Measurements from ENCODE around the gene EMILIN1.
A peak's percentile ranks its signal among the peaks of the same experiment; 100 is the strongest.
"Not testable (repeated sequence)": the region's sequence is repeated elsewhere in the genome, so short reads cannot be mapped to it uniquely, and the experiment has no call there.

Gene EMILIN1

GRCh38 chr2:27095745-27096651 lies 17.6 kb downstream of the EMILIN1 start:
- peak; percentile 61 for DNase-seq

DNA sequence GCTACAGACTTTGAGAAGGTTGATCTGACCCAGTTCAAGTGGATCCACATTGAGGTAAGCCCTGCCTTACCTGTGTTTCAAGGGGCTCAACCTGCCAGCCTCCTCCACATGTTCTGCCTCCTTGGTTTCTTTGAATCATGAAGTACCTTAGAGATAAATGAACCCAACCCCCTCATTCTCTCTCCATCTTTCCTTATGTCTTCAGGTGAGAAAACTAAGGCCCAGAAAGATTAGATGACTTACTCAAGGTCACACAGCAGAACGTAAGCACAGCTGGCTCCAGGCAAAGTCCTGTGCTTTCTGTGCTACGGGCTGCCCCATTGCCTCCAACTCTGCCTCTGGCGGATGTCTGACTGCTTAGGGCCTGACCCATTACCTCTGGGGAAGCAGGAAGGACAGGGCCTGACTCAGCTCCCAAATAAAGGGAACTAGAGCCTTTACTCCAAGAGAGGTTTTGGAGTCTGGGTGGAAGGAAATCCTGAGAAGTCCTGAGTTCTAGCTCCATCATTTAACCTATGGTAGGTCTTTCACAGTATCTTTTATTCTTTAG lies 18.4 kb downstream of the EMILIN1 start:
- DNase-seq, result no peak

DNA sequence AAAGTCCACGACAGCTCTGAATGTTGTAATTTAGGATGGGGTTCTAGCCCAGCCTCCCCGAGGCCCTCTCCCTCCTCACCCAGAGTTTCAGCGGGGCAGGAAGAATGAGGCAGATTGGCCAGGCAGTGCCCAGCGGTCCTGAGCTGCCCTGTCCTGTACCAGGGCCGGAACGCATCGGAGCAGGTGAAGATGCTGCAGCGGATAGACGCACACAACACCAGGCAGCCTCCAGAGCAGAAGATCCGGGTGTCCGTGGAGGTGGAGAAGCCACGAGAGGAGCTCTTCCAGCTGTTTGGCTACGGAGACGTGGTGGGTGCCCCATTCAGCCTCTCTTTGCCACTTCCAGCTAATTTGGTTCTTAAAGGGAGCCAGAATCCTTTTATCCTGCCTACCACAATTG lies 18.9 kb downstream of the EMILIN1 start:
- DNase-seq, result no peak

DNA sequence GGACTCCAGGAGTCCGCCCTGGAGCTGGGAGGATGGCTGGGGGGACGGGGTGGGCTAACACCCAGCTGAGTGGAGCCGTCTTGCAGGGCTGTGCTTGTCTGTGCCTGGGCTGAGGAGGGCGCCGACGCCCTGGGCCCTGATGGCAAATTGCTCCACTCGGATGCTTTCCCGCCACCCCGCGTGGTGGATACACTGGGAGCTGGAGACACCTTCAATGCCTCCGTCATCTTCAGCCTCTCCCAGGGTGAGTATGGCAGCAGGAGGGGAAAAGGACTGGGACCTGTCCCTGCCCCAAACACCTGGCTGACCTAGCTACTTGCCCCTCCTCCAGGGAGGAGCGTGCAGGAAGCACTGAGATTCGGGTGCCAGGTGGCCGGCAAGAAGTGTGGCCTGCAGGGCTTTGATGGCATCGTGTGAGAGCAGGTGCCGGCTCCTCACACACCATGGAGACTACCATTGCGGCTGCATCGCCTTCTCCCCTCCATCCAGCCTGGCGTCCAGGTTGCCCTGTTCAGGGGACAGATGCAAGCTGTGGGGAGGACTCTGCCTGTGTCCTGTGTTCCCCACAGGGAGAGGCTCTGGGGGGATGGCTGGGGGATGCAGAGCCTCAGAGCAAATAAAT lies 21.0 kb downstream of the EMILIN1 start:
- no peak for DNase-seq

- no peak for DNase-seq
Measured at GRCh38 chr2:27100036-27100435, 21.6 kb downstream of the EMILIN1 start.

DNA sequence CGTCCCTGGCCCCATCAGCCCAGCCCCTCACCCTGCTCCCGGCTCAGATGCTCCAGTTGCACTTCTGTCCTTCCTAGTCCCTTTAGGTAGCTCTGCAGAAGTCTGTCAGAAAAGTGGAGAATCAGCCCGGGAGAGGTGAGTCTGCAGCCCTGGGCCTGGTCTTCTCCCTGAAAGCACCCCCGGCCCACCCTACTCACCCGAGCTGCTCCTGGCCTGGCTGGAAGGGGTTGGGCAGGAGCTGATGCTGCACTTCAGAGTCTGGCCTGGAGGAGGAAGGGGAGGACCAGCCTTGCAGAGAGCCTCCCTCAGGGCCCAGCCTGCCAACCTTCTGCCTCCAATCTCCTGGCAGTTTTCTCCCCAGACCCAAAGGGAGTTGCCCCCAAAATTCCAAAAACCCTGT lies 23.9 kb downstream of the EMILIN1 start:
- DNase-seq, result no peak

- no peak for DNase-seq
Measured at GRCh38 chr2:27105981-27106380, 27.6 kb downstream of the EMILIN1 start.

GRCh38 chr2:27108221-27108620 lies 29.8 kb downstream of the EMILIN1 start:
- no peak for DNase-seq

DNA sequence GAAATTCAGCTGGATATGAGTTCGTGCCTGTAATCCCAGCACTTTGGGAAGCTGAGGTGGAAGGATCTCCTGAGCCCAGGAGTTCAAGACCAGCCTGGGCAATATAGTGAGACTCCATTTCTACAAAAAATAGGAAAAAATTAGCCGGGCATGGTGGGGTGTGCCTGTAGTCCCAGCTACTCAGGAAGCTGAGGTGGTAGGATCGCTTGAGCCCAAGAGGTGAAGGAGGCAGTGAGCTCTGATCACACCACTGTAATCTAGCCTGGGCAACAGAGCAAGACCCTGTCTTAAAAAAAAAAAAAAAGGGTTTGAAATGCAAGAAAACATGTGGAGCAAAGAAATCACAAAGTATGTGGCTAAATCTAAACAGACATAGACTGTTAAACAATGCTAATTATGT lies 30.7 kb downstream of the EMILIN1 start:
- DNase-seq, result no peak

GRCh38 chr2:27110603-27111352 lies 32.4 kb downstream of the EMILIN1 start:
- not testable (repeated sequence) for DNase-seq

- not testable (repeated sequence) for DNase-seq
Measured at GRCh38 chr2:27111392-27112078, 33.1 kb downstream of the EMILIN1 start.

- no peak for DNase-seq
Measured at GRCh38 chr2:27115519-27115918, 37.1 kb downstream of the EMILIN1 start.

GRCh38 chr2:27117995-27118524 lies 39.6 kb downstream of the EMILIN1 start:
- no peak for DNase-seq

DNA sequence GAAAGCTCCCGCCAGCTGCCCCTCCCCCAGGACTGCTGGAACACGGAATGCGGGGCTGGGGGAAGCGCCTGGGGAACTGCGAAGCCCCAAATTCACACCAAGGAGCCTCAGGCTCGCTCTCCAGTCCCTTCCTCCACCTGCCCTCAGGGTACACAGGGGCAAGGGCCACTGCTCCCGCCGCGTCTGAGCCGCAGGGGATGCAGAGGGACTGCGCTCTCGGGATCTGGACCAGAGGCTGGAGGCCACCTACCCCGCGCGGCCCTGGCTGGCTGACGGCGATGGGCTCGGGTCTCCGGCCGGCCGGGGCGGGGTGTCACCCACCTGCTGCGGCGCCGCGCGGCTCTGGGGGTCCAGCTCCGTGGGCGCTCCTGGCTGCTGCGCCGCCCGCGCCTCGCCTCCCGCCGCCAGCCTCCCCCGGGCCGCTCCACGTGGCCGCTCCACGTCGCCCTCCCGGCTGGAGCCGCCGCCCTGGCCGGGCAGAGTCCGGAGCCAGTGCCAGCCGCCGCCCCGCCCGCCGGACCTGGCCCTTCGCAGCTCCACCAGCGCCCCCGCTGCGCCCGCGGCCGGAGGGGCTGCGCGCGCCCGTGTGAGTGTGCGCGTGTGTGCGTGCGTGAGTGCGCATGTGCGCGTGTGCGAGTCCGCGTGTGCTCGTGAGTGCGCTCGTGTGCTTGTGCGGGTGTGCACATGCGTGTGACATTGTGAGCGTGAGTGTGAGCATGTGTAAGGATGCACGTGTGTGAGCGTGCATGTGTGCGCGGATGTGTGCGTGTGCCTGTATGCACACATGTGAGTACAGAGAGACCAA lies 40.3 kb downstream of the EMILIN1 start, which contains the start of gene CGREF1:
Gene CGREF1 (minus strand): TSS at position 604 of the 805 bp plus-strand sequence. CDS start 14,762 bp downstream, outside the sequence.
- peak; percentile 14 for DNase-seq

DNA sequence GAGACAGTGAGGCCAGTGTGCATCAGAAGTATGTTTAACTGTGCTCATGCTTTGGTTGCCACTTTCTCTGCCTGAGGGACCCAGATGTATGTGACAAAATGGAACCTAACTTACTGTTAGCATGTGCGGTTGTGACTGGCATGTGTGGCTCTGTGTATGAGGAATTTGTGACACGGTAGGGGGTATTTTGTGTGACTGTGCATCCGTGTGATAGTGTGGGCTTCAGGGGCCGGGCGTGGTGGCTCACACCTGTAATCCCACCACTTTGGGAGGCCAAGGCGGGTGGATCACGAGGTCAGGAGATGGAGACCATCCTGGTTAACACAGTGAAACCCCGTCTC lies 40.9 kb downstream of the EMILIN1 start:
- DNase-seq, result not testable (repeated sequence)

- DNase-seq, result no peak
Measured at GRCh38 chr2:27121906-27122305, 43.5 kb downstream of the EMILIN1 start.

- DNase-seq, result no peak
Measured at GRCh38 chr2:27122791-27123190, 44.4 kb downstream of the EMILIN1 start.

- peak; percentile 82 for DNase-seq
Measured at GRCh38 chr2:27123302-27124150, 45.1 kb downstream of the EMILIN1 start, which contains the start of gene ABHD1. ABHD1 (plus strand) TSS chr2:27123815; CDS start chr2:27123949, 134 bp downstream.

DNA sequence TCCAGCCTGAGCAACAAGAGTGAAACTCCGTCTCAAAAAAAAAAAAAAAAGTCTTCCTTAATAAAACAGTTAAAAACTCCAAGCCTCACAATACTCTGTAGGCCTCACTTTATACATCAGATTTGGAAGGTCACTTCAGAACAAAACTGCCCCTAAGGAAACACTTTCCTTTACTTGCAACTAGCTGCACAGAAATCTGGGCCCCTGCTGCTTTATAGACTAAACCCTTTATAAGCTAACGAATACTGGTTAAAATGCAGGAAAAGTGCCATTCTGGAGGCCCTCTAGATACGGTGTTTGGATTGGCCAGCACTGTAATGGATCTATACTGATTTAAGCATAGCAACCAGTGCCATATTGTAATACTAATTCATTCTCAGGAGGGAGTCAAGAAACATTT lies 46.7 kb downstream of the EMILIN1 start:
- DNase-seq, result no peak

DNA sequence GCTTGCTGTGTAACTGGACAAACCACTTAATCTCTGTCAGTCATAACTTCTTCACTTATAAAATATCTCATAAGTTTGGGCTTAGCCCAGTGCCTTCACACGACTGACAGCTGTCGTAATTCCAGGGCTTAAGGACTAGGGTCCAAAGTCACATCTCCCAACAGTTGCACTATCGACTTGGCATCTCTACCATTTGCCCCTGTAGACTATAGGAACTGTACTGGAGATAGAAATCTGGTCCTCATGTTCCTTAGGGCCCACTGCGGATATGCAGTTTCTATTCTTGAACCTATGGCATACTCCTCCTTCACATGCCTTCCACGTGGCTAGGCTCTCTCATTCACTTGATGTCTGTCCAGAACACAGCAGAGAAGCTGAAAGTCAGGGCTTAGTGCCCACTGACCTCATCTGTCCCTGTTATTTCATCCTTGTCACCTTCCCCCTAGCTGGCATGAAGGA lies 47.9 kb downstream of the EMILIN1 start:
- DNase-seq, result no peak

Data from CD4-positive, alpha-beta T cell treated with Interleukin-6 for 4 hours (primary cell).